ENCODE data around the gene SMYD2.

GRCh38 chr1:214310010-214310409 lies 29.1 kb downstream of the SMYD2 start:
- no peak for TF ChIP-seq CTCF (conservative IDR thresholded peaks at IDR 0.05; ENCODE audit: low read depth, low read length)
- no peak for TF ChIP-seq EZH2 (IDR thresholded peaks at IDR 0.05; ENCODE audit: borderline replicate concordance, low read depth, low read length, poor library complexity, severe bottlenecking)

All from A673 (cell line).